Islet precursor cell (in vitro differentiated cells): ENCODE results near the gene SFI1.
"Not testable (repeated sequence)": the region's sequence is repeated elsewhere in the genome, so short reads cannot be mapped to it uniquely, and the experiment has no call there.

Experiments used
- DNase-seq: peaks from one replicate; pipeline ENCODE4 v3.0.0-alpha.2; 2018

Gene SFI1

GRCh38 chr22:31495343-31495742 is 993 bp upstream of the SFI1 start:
- DNase-seq: no peak

GRCh38 chr22:31496735-31497146 is 405 bp downstream of the SFI1 start:
- DNase-seq: no peak

- DNase-seq: no peak
These were observed 1.0 kb downstream of the SFI1 start for GRCh38 chr22:31497148-31497938.

GRCh38 chr22:31501738-31502137 is 5.4 kb downstream of the SFI1 start:
- DNase-seq: no peak

DNA sequence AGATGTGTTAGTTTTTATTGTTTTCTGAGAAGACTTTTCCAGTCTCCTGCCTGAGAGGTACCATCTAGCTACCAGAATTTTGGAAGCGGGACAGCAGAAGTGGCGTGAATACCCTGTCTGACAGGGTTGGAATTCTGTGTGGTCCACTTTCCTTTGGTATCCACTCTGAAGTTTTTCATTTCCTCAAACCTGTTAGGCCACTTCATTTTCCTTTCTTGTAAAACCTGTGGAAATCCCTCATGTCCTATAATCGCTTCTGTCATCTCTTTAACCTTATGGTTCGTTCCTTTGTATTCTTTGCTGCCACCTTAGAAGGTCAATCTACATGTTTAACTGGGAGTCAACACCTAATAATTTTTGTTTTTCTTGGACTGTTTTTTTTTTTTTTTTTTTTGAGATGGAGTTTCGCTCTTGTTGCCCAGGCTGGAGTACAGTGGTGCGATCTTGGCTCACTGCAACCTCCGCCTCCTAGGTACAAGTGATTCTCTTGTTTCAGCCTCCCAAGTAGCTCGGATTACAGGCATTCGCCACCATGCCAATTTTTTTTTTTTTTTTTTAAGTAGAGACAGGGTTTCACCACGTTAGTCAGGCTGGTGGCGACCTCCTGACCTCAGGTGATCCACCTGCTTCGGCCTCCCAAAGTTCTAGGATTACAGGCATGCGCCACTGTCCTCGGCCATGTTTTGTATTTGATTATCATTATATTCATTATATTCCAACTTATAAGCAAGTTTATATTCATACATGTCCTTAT is 7.1 kb downstream of the SFI1 start:
- DNase-seq: no peak

DNA sequence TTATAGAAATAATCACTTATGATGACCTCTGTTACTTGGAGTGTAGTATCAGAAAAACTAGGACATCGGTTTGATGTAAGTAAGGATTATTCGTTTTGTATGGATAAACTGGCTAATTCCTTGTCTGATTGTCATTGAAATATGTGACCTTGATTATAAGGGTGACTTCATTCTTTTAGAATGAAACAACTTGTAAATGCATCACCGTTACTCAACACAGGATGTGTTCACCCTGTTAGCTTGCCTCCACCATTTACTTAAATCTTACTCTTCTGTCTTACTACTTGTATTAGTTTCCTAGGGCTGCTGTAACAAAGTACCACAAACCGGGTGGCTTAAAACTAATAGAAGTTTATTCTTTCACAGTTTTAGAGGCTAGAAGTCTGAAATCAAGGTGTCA is 7.9 kb downstream of the SFI1 start:
- DNase-seq: no peak

DNA sequence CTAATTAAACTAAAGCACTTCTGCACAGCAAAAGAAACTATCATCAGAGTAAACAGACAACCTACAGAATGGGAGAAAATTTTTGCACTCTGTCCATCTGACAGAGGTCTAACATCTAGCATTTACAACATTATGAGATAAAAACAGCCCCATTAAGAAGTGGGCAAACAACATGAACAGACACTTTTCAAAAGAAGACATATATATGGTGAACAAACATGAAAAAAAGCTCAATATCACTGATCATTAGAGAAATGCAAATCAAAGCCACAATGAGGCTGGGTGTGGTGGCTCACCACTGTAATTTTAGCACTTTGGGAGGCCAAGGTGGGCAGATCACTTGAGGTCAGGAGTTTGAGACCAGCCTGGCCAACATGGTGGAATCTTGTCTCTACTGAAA is 11.2 kb downstream of the SFI1 start:
- DNase-seq: not testable (repeated sequence)

- no peak for DNase-seq
These were observed 12.2 kb downstream of the SFI1 start for GRCh38 chr22:31508536-31508935.

DNA sequence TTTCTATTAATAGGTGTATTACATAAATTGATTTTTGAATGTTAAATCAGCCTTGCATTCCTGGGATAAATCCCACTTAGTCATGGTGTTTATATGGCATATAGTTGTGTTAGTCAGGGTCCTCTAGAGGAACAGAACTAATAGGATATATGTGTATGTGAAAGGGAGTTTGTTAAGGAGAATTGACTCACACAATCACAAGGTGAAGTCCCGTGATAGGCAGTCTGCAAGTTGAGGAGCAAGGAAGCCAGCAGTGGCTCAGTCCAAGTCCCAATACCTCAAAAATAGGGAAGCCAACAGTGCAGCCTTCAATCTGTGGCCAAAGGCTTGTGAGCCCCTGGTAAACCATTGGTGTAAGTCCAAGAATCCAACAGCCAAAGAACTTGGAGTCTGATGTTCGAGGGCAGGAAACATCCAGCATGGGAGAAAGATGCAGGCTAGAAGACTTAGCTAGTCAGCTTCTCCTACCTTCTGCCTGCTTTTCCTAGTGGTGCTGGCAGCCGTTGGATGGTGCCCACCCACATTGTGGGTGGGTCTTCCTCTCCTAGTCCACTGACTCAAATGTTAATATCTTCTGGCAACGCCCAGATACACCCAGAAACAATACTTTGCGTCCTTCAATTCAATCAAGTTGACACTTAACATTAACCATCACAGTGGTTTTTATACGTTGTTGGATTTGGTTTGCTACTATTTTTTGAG is 12.9 kb downstream of the SFI1 start:
- DNase-seq: no peak

DNA sequence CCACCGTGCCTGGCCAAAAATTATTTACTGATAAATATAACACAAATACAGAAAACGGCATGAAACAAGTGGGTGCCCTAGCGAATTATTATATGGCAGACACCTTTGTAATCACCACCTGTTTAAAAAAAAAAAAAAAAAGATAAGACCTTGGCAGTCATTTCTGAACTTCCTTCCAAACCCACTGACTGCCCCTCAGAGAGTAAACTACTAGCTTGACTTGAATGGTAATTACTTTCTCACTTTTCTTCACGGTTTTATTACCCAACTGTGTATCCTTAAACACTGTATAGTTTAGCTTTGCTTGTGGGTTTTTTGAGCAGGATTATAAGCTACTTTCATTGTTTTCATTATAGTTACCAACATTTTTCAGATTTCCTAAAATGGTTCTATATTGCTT is 23.7 kb downstream of the SFI1 start:
- no peak for DNase-seq

DNA sequence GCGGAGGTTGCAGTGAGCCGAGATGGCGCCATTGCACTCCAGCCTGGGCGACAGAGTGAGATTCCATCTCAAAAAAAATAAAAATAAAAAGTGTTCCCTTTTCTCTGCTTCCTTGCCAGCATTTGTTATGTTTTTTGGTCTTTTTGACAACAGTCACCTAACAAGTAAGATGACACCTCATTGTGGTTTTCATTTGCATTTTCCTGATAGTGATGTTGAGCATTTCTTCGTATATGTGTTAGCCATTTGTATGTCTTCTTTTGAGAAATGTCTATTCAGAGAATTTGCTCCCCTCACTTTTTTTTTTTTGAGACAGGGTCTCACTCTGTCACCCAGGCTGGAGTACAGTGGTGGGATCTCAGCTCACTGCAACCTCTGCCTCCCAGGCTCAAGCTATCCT is 27.8 kb downstream of the SFI1 start:
- not testable (repeated sequence) for DNase-seq

DNA sequence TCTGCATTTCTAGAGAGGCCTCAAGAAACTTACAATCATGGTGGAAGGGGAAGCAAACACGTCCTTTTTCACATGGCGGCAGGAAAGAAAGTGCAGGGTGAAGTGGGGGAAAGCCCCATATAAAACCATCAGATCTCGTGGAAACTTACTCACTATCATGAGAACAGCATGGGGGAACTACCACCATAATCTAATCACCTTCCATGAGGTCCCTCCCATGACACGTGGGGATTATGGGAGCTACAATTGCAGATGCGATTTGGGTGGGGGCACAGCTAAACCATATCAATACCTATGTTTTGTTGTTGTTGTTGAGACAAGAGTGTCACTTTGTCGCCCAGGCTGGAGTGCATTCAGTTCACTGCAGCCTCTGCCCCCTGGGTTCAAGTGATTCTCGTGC is 29.9 kb downstream of the SFI1 start:
- DNase-seq: no peak

- no peak for DNase-seq
These were observed 34.5 kb downstream of the SFI1 start for GRCh38 chr22:31530823-31531195.

DNA sequence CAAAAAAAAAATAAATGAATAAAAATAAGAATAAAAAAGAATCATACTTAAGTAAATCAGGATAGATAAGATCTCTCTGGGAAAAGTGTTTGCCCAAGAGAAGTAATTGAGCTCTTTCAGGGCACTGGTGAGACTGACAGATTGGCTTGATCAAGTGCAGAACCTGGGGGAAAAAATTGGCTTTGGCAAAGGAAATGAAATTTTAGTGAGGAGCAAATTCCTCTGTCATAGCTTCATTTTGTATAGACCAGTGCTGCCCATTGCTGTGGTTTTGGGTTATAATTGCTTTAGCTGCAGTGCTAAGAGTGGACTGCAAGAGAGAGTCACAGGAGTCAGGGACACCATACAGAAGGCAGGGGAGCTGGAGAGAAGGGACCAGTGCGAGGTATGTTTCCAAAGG is 35.7 kb downstream of the SFI1 start:
- no peak for DNase-seq

- DNase-seq: no peak
These were observed 37.0 kb downstream of the SFI1 start for GRCh38 chr22:31533374-31533773.

- no peak for DNase-seq
These were observed 40.7 kb downstream of the SFI1 start for GRCh38 chr22:31537019-31537535.

DNA sequence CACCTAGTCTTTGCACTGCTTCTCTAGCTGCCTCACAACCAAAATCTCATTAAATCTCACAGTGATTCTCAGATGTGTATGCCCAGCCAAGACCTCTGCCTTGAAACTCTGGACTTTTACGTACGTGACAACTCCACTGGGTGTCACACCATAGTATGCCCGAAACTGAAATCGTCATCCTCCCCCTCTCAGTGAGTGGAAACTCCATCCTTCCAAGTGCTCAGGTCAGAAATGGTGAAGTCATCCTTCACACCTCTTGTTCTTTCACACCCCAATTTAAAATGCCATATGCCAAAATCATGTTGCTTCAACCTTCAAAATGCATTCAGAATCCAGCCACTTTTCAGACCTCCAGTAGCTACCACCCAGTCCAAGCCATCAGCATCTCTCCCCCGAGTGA is 42.5 kb downstream of the SFI1 start:
- no peak for DNase-seq

GRCh38 chr22:31540166-31540565 is 43.8 kb downstream of the SFI1 start:
- not testable (repeated sequence) for DNase-seq

GRCh38 chr22:31540966-31541365 is 44.6 kb downstream of the SFI1 start:
- no peak for DNase-seq

DNA sequence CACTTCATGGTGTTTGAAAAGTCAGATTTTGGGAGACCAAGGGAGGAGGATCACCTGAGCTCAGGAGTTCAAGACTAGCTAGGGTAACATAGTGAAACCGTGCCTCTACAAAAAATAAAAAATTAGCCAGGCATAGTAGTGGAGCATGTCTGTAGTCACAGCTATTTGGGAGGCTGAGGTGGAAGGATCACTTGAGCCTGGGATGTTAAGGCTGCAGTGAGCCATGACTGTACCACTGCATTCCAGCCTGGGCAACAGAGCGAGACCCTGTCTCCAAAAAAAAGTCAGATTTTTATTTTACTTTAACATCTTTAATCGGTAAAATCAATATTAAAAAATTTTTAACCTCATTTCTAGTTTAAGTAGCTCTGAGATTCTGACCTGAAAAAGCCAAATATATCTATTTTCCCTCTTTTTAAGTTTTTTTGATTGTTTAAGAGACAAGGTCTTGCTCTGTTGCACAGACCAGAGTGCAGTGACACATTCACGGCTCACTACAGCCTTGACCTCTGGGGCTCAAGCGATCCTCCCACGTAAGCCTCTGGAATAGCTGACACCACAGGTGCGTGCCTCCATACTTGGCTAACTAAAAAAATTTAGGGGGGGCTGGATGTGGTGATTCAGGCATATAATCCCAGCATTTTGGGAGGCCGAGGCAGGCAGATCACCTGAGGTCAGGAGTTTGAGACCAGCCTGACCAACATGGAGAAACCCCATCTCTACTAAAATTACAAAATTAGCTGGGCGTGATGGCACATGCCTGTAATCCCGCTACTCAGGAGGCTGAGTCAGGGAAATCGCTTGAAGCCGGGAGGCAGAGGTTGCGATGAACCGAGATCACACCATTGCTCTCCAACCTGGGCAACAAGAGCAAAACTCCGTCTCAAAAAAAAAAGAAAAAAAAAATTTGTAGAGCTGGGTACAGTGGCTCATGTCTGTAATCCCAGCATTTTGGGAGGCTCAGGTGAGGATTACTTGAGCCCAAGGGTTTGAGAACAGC is 48.4 kb downstream of the SFI1 start:
- no peak for DNase-seq

DNA sequence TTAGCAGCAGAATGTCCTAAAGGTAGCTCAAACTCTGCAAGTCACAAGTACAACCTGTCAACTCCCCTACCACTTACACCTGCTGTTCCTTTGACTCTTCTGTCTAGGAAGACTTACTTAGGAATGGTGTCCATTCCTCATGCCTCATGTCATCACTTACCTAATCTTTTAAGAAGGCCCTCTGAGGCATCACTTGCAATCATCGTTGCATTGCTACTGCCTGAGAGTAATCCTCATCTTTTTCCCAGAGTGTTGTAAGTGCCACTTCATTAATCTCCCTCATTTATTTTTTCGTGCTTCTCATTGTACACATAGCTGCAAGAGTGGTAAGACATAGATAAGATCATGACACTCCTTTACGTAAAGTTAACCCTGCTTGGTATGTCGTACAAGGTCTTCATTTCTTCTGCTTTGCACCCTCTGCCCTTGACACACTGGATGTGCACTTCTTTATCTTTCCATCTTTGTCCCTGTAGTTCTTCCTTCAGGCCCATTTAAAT is 54.6 kb downstream of the SFI1 start:
- DNase-seq: no peak

DNA sequence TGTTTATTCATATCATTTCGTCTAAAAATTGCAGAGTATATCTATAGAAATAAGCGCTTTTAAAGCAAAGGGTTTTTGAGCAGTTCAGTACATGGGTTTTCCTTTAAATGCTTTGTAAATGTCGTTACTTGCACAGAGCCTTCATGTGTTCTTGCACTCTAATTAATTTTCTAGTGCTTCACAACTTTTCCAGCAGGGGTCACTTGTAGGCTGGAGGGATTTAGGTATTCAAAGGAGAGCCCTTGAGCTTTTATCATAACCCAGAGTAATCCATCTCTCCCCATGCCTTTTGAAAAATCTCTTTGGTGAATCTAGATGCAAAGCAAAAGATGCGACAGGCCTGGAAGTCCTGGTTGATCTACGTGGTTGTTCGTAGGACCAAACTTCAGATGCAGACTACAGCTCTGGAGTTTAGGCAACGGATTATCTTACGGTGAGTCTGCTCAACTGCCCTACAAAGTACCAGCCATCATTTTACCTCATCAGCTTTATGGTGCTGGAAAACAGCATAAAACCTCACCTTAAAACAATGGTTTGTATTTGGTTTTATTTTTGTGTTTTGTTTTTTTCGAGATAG is 60.4 kb downstream of the SFI1 start:
- DNase-seq: no peak
